T47D (cell line): ENCODE measurements around the gene MND1.
"Not testable (repeated sequence)": the region's sequence is repeated elsewhere in the genome, so short reads cannot be mapped to it uniquely, and the experiment has no call there.

Source experiments
- DNase-seq, 2 experiments: peaks; one replicate each; pipeline versions ENCODE4 v3.0.0 to v3.0.0-alpha.2; 2011 to 2012; ENCODE audit warnings: low read depth in 1 of 2, low spot score in 1 of 2
- JUND ChIP-seq: IDR thresholded peaks from 2 replicates; pipeline ENCODE4 v1.6.1; 2012; ENCODE audit warnings: low read depth
- in situ Hi-C: cut with HindIII; loops from 2 replicates; pipeline ENCODE4 v1.10.0; 2016; ENCODE audit warnings: low sequenced_read_pairs, low pct_unique_long_range_greater_than_20kb

Gene MND1

DNA sequence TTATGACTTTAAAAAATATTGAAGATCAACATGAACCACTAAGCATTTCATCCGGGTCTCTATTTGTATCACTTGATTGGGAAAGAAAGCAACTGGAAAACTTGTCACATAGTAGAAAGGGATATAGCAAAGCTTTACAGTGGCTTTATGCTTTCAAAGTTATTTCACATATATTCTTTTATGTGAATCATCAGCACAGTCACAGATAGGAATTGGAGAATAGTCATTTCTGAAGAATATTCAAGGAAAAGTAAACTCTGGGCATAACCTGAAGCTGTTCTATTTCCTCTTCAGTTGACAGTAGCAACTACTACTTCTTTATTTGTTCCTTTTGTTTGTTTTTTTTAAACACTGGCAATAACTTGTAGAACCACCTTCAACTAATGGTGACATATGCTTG, 50.5 kb downstream of the MND1 start:
- TF ChIP-seq JUND, result no peak
- DNase-seq, result peak in 1 of 2 experiments; percentile 3
- in situ Hi-C loops, result no loop called here

- in situ Hi-C loops, result no loop called here
- DNase-seq, result no peak
- TF ChIP-seq JUND, result no peak
These were observed 54.2 kb downstream of the MND1 start for GRCh38 chr4:153398713-153399112.

- in situ Hi-C loops, result no loop called here
- DNase-seq, result no peak
- TF ChIP-seq JUND, result no peak
These were observed 54.9 kb downstream of the MND1 start for GRCh38 chr4:153399358-153399757.

DNA sequence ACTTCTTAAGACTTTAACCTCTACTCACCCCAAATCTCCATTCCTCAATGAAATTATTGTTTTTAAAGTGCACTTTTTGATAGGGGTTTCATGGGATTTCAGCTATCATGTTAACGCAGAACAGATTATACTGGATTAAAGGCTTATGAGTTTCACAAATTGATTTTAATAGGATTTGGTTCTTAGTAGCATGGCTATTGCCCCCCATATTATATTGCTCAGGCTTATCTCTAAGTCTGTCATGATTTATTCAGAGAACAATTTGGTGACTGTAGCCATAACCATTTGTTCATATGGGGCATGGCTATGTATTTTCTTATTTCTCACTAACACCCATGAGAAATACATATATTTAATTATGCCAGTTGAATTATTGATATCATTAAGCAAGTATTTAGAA, 57.0 kb downstream of the MND1 start:
- in situ Hi-C loops, result no loop called here
- no peak for TF ChIP-seq JUND
- no peak for DNase-seq

- in situ Hi-C loops, result no loop called here
- no peak for DNase-seq
- TF ChIP-seq JUND, result no peak
These were observed 57.9 kb downstream of the MND1 start for GRCh38 chr4:153402366-153402765.

DNA sequence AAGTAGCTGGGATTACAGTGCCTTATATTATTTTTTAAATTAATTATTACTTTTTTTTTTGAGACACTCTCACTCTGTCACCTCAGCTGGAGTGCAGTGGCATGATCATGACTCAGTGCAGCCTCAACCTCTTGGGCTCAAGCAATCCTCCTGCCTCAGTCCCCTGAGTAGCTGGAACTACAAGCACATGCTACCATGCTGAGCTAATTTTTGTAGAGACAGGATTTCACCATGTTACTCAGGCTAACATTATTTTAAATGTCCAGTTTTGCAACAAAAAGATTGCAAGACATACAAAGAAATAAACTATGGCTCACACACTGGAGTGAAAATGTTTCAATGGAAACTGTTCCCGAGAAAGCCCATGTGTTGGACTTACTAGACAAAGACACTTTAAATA, 59.2 kb downstream of the MND1 start:
- in situ Hi-C loops, result no loop called here
- no peak for DNase-seq
- no peak for TF ChIP-seq JUND

DNA sequence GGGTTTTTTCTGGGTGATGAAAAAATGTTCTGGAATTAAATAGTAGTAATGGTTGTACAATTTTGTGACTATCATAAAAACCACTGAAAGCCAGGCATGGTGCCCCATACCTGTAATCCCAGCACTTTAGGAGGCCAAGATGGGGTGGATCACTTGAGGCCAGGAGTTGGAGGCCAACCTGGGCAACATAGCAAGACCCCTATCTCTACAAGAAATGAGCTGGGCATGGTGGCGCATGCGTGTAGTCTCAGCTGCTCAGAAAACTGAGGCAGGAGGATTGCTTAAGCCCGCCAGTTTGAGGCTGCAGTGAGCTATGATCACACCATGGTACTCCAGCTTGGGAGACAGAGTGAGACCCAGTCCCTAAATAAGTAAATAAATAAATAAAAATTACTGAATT, 63.4 kb downstream of the MND1 start:
- in situ Hi-C loops, result no loop called here
- TF ChIP-seq JUND, result no peak
- no peak for DNase-seq

GRCh38 chr4:153408932-153409331, 64.4 kb downstream of the MND1 start:
- no peak for TF ChIP-seq JUND
- in situ Hi-C loops, result no loop called here
- DNase-seq, result no peak

- in situ Hi-C loops, result no loop called here
These were observed 64.9 kb downstream of the MND1 start for GRCh38 chr4:153409412-153409811.

DNA sequence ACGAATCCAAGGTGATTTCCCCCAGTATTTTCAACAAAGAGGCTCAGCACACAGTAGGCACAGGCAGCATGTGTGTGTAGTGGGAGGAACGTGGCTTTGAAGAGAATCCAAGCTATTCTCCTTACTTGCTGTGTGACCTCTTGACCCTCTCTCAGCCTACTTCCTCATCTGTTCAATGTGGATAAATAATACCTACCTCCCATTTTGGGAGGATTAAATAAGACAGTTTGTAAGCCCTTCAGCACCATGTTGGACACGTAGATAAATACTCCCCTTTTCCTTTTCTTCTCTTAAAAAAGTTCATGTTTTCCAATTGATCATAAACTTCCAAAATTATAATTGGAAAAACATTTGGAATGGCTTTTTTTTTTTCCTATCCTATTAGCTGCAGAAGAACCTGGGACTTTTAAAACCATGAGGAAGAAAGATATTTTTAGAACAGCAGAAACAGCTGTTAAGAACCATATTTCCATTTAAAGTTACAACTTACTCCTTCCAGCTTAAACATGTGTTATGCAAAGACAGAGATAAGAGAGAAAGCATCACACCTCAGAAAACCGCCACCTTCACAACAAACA, 65.5 kb downstream of the MND1 start:
- in situ Hi-C loops, result no loop called here
- TF ChIP-seq JUND, result no peak
- DNase-seq, result no peak

More at GRCh38 chr4:153409412-153409811, 64.9 kb downstream of the MND1 start:
- no peak for DNase-seq
- no peak for TF ChIP-seq JUND

- no peak for DNase-seq
- no peak for TF ChIP-seq JUND
- in situ Hi-C loops, result no loop called here
These were observed 69.4 kb downstream of the MND1 start for GRCh38 chr4:153413842-153414241.

DNA sequence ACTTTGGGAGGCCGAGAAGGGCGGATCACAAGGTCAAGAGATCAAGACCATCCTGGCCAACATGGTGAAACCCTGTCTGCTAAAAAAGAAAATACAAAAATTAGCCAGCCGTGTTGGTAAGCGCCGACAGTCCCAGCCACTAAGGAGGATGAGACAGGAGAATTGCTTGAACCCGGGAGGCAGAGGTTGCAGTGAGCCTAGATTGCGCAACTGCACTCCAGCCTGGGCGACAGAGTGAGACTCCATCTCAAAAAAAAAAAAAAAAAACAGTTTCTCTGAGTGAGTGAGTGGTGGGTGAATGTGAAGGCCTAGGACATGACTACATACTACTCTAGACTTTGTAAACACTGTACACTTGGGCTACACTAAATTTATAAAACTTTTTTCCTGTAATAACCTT, 72.0 kb downstream of the MND1 start:
- in situ Hi-C loops, DNase-seq: not testable (repeated sequence)

DNA sequence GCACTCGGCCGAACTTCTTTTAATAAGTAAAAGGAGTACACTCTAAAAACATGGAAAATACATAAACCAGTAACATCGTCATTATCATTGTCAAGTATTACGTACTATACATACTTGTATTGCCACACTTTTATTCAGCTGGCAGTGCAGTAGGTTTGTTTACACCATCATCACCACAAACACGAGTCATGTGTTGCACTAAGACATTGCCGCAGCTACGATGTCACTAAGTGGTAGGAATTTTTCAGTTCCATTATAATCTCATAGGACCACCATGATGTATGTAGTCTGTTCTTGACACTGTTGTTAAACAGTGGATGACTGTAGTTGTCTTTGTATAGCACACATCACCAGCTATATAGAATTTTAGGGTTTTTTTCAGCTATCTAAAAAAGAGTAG, 73.6 kb downstream of the MND1 start:
- in situ Hi-C loops, result no loop called here
- DNase-seq, result no peak
- no peak for TF ChIP-seq JUND

GRCh38 chr4:153418558-153418957, 74.1 kb downstream of the MND1 start:
- in situ Hi-C loops, result no loop called here
- no peak for DNase-seq
- no peak for TF ChIP-seq JUND
